Endothelial cell of umbilical vein (primary cell): ENCODE data around the gene OR52B4. TPM values are rescaled to one million over a fixed set of nuclear protein-coding genes. Genes with fewer than 3 reads are reported as not detected.

ENCODE experiments used
- BruUV-seq: library from RNA; stranded (reverse); fragments of 400-500 nt; replicated peaks from 2 replicates; lab custom pipeline; 2021; lab: Mats Ljungman, UMichigan
- CTCF ChIA-PET: fragments of 300-600, 350-600 bp; sonication (Branson Sonifier 250); formaldehyde crosslinking; loops from one replicate; lab custom pipeline; 2021; ENCODE audit warnings: antibody characterized with exemption, inconsistent platforms; lab: Charles Lee
- POLR2A ChIA-PET: fragments of 300-600, 350-600 bp; sonication (Branson Sonifier 250); formaldehyde crosslinking; loops from one replicate; lab custom pipeline; 2021; ENCODE audit warnings: antibody characterized with exemption, inconsistent platforms; lab: Charles Lee
- DNase-seq: peaks from one replicate; pipeline ENCODE4 v3.0.0-alpha.2; 2011; ENCODE audit warnings: low read depth, low spot score
- FAIRE-seq: peaks from 2 replicates; lab custom pipeline; 2011; peaks lifted over from hg19 to GRCh38; lab: Jason Lieb, UNC
- H2AFZ ChIP-seq: 2 replicates; pipeline ENCODE4 v1.6.0; 2012; ENCODE audit warnings: low read depth, low read length, control low read depth, inconsistent platforms
- H3K27ac ChIP-seq: 2 replicates; pipeline ENCODE4 v1.5.1; 2011; ENCODE audit warnings: low read depth, mild to moderate bottlenecking, control low read depth, low read length, moderate library complexity; ENCODE audit not compliant: insufficient read depth
- H3K27me3 ChIP-seq, 2 experiments: 2 replicates each; pipeline versions ENCODE4 v1.6.0 to v1.6.1; 2011; ENCODE audit warnings: low read length in 2 of 2, mixed read lengths in 1 of 2; ENCODE audit not compliant: control insufficient read depth in 2 of 2, insufficient read depth in 2 of 2
- H3K36me3 ChIP-seq, 2 experiments: 2 replicates in 1 of 2; 3 replicates in 1 of 2; pipeline ENCODE4 v1.5.1; 2011; ENCODE audit warnings: low read length in 2 of 2, mild to moderate bottlenecking in 1 of 2, moderate library complexity in 1 of 2; ENCODE audit not compliant: control insufficient read depth in 2 of 2, insufficient read depth in 2 of 2; ENCODE audit errors: extremely low read depth in 1 of 2
- H3K4me1 ChIP-seq: 3 replicates; pipeline ENCODE4 v1.5.1; 2011; ENCODE audit warnings: mild to moderate bottlenecking, low read length; ENCODE audit not compliant: control insufficient read depth, insufficient read depth; ENCODE audit errors: extremely low read depth
- H3K4me2 ChIP-seq: 2 replicates; pipeline ENCODE4 v1.6.1; 2011; ENCODE audit warnings: low read length, control low read depth, mixed read lengths; ENCODE audit not compliant: insufficient read depth
- H3K4me3 ChIP-seq, 3 experiments: fragments of 200-600 bp in 1 of 3; sonication (generic), shearing (Covaris generic) in 1 of 3; replicated peaks in 1 of 3; 2 replicates each; pipeline ENCODE4 v1.5.1; 2011 to 2016; ENCODE audit warnings: control low read depth in 3 of 3, low read length in 3 of 3, mild to moderate bottlenecking in 2 of 3, inconsistent platforms in 1 of 3, low read depth in 1 of 3, moderate library complexity in 1 of 3; ENCODE audit not compliant: insufficient read depth in 1 of 3
- H3K79me2 ChIP-seq: 2 replicates; pipeline ENCODE4 v1.6.0; 2012; ENCODE audit warnings: low read length, inconsistent platforms; ENCODE audit not compliant: control insufficient read depth, insufficient read depth
- H3K9ac ChIP-seq: replicated peaks from 2 replicates; pipeline ENCODE3; 2011; ENCODE audit warnings: low read length, control low read depth; ENCODE audit not compliant: insufficient read depth; ENCODE audit errors: extremely low read depth
- H3K9me1 ChIP-seq: replicated peaks from 3 replicates; pipeline ENCODE4 v1.6.0; 2011; ENCODE audit warnings: mild to moderate bottlenecking, low read length; ENCODE audit not compliant: control insufficient read depth, insufficient read depth; ENCODE audit errors: extremely low read depth
- H3K9me3 ChIP-seq: replicated peaks from 2 replicates; pipeline ENCODE4 v1.5.1; 2012; ENCODE audit warnings: low read length, inconsistent platforms; ENCODE audit not compliant: control insufficient read depth, insufficient read depth
- H4K20me1 ChIP-seq: replicated peaks from 2 replicates; pipeline ENCODE3; 2011; ENCODE audit warnings: mild to moderate bottlenecking, low read length; ENCODE audit not compliant: control insufficient read depth, insufficient read depth; ENCODE audit errors: extremely low read depth
- CTCF ChIP-seq, 2 donors: IDR thresholded peaks; 1 replicate in 1 of 2; 2 replicates in 1 of 2; pipeline ENCODE4 v1.5.1; 2011; ENCODE audit warnings: low read length in 2 of 2, mild to moderate bottlenecking in 2 of 2, moderate library complexity in 2 of 2, control low read depth in 1 of 2, inconsistent platforms in 1 of 2, low read depth in 1 of 2; ENCODE audit not compliant: insufficient read depth in 1 of 2; ENCODE audit errors: extremely low read depth in 1 of 2
- EZH2 ChIP-seq: IDR thresholded peaks from 2 replicates; pipeline ENCODE4 v1.6.1; 2012; ENCODE audit warnings: borderline replicate concordance, low read depth, mild to moderate bottlenecking, moderate library complexity, low read length, inconsistent platforms; ENCODE audit not compliant: severe bottlenecking
- FOS ChIP-seq: IDR thresholded peaks from 2 replicates; pipeline ENCODE4 v1.6.1; 2011; ENCODE audit warnings: mild to moderate bottlenecking, low read length, moderate library complexity, borderline replicate concordance; ENCODE audit not compliant: insufficient read depth
- GATA2 ChIP-seq: IDR thresholded peaks from 2 replicates; pipeline ENCODE4 v1.7.0; 2011; ENCODE audit warnings: low read depth, mild to moderate bottlenecking, moderate library complexity, mixed read lengths, low read length; ENCODE audit not compliant: insufficient read length, insufficient read depth
- JUN ChIP-seq: IDR thresholded peaks from 2 replicates; pipeline ENCODE4 v1.6.1; 2011; ENCODE audit warnings: borderline replicate concordance, low read depth; ENCODE audit not compliant: insufficient read length, insufficient read depth
- MAX ChIP-seq: IDR thresholded peaks from 2 replicates; pipeline ENCODE4 v1.6.1; 2011; ENCODE audit not compliant: insufficient read depth, insufficient read length
- MYC ChIP-seq: IDR thresholded peaks from one replicate; pipeline ENCODE4 v1.6.1; 2011; ENCODE audit warnings: mild to moderate bottlenecking, low read depth, low read length
- POLR2A ChIP-seq: IDR thresholded peaks from 2 replicates; pipeline ENCODE4 v1.6.1; 2012; ENCODE audit warnings: low read depth, mild to moderate bottlenecking, control low read depth, low read length
- POLR2AphosphoS5 ChIP-seq: IDR thresholded peaks from 2 replicates; pipeline ENCODE4 v1.6.1; 2012; ENCODE audit warnings: low read depth, mild to moderate bottlenecking, control low read depth, low read length, moderate library complexity; ENCODE audit not compliant: insufficient read depth
- dilution Hi-C: fragments of 300-500 bp; cut with MboI; formaldehyde crosslinking; loops from one replicate; pipeline ENCODE4 v1.15.0; 2019; ENCODE audit warnings: low sequenced_read_pairs; ENCODE audit not compliant: extremely low pct_ligation_motif_present
- intact Hi-C: fragments of 100-400 bp; cut with micrococcal nuclease; formaldehyde crosslinking; loops from one replicate; pipeline ENCODE4 v1.10.0; 2022
- polyA plus RNA-seq, 4 experiments: library from polyadenylated mRNA; depleted of rRNA in 3 of 4; stranded (reverse) in 3 of 4; unstranded in 1 of 4; fragments of >200 nt; gene quantifications; 2 replicates each; pipeline versions ENCODE4 v1.2.1 to v1.2.3, GENCODE V29; 2011 to 2012; ENCODE audit warnings: missing spikeins in 1 of 4
- total RNA-seq: library from RNA; stranded (reverse); gene quantifications from 2 replicates; pipeline ENCODE4 v1.2.3, GENCODE V29; 2021

OR52B4 gene
- total and polyA plus RNA-seq, 2 donors (not counting 3 experiments of a cell fraction or from before 2014, with no cell fraction given): not detected

GRCh38 chr11:4393209-4393857 is 25.1 kb upstream of the OR52B4 start, which contains the start of gene TRIM21:
TSS of gene TRIM21 (minus strand) at chr11:4393702. CDS start at chr11:4390409, 3,293 bp downstream.
- Histone ChIP-seq H3K27me3 (no peaks in the 10 kb centered on the region), H3K79me2 (peaks cover 3% of the 10 kb centered on the region), H3K9ac (peak within 1 kb of the TSS; percentile 43), H4K20me1 (no peaks in the 10 kb centered on the region), H3K9me3 (no peaks in the 10 kb centered on the region), H3K4me3 (peak within 1 kb of the TSS; percentile 58 to 85 (median 85)), H3K4me2 (peak within 1 kb of the TSS; percentile 73), H3K36me3 (peaks cover 2 to 6% of the 10 kb centered on the region in 2 experiments), H2AFZ (peak within 1 kb of the TSS; percentile 61), H3K9me1 (no peaks in the 10 kb centered on the region), H3K27ac (peak within 1 kb of the TSS; percentile 4), H3K4me1 (peaks cover 3% of the 10 kb centered on the region)
- TF ChIP-seq GATA2: no peak
- TF ChIP-seq EZH2: no peak
- peak; percentile 40 for TF ChIP-seq POLR2A
- no peak for TF ChIP-seq MAX
- ChIA-PET POLR2A (no interaction called here), CTCF (interaction anchor here (0.6 to 1.9 kb wide), 5 partner anchors 9 to 206 kb away, joined by 3 to 10 read pairs (median 3); no protein-coding TSS in a partner anchor)
- peak; percentile 88 for FAIRE-seq
- peak; percentile 84 for DNase-seq
- intact Hi-C loops: loop anchor here (1.0 to 5.0 kb wide), 4 partner anchors 88 to 214 kb away; partner anchors contain the start of gene TRIM68
- dilution Hi-C loops: no loop called here
- TSS peak; percentile 29 for BruUV-seq

- intact Hi-C loops (no loop called here), dilution Hi-C loops (no loop called here)
Observed at GRCh38 chr11:4388221-4388620, 20.0 kb upstream of the OR52B4 start.

More at GRCh38 chr11:4388221-4388620, 20.0 kb upstream of the OR52B4 start:
- POLR2A ChIA-PET: no interaction called here
- H3K9ac ChIP-seq: no peak overlapping the region
- peaks cover 3% of the 10 kb centered on the region for H3K79me2 ChIP-seq
- H3K4me1 ChIP-seq: peaks cover 3% of the 10 kb centered on the region
- no peaks in the 10 kb centered on the region for H3K9me3 ChIP-seq
- DNase-seq: no peak
- H3K36me3 ChIP-seq: peaks cover 2 to 22% of the 10 kb centered on the region in 2 experiments
- H3K27ac ChIP-seq: no peak overlapping the region
- CTCF ChIA-PET: interaction anchor here (1.3 kb wide), 1 partner anchor 151 kb away, joined by 3 read pairs; no protein-coding TSS in a partner anchor
- H2AFZ ChIP-seq: no peak overlapping the region
- no peak overlapping the region for H3K4me2 ChIP-seq
- no peak overlapping the region for H3K4me3 ChIP-seq
- TF ChIP-seq CTCF (IDR thresholded peaks at IDR 0.05; ENCODE audit: extremely low read depth in 1 of 2, insufficient read depth in 1 of 2, low read depth in 1 of 2, low read length in 2 of 2) (no peak), MAX (no peak), GATA2 (no peak), JUN (no peak), POLR2AphosphoS5 (no peak), POLR2A (no peak), MYC (no peak), FOS (no peak), EZH2 (no peak)
- no peaks in the 10 kb centered on the region for H3K9me1 ChIP-seq
- BruUV-seq: no TSS peak
- no peaks in the 10 kb centered on the region for H3K27me3 ChIP-seq
- no peaks in the 10 kb centered on the region for H4K20me1 ChIP-seq
- no peak for FAIRE-seq
